SH-SY5Y (cell line): ENCODE results near the gene C1QTNF9.

ENCODE experiments used
- GATA2 ChIP-seq: IDR thresholded peaks from 2 replicates; pipeline ENCODE4 v1.6.1; 2011; ENCODE audit warnings: mild to moderate bottlenecking, low read depth, low read length
- GATA3 ChIP-seq: IDR thresholded peaks from 2 replicates; pipeline ENCODE4 v1.6.1; 2011; ENCODE audit warnings: low read depth, mild to moderate bottlenecking, low read length, moderate library complexity

DNA sequence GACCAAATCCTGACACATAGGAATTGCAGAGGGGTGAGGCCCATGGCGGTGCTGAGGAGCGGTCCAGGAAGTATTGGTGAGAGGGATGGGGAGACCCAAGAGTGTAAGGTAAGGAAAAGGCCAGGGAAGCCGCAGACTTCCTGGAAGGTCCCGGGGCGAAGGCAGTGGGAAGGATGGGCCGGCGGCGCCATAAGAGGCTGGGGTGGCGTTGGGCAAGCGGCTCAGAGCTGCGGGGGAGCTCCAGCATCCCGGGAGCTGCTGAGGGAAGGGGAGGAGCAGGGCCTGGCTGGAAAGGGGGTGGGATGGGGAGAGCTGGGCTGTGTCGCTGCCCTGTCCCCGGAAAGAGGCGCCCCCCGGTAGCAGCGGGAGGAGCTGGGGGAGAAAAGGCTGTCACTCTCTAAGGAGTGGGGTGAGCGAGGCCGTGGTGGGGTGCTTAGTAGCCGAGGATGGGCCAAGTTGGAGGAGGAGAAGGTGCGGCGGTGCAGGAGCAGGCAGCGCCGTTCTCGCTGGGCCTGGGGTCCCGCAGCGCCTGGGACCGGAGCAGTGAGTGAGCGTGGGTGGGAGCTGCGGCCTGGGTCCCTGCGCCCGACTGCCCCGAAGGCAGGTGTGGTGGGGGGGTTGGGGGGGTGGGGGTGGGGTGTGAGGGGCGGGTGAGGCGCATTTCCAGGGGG lies 30.7 kb downstream of the C1QTNF9 start:
- TF ChIP-seq GATA3: no peak
- no peak for TF ChIP-seq GATA2
